Stimulated activated CD4-positive, alpha-beta T cell treated with anti-CD3 and anti-CD28 coated beads, Interleukin-4, amount 100 ng/mL, for 48 hours (primary cell): ENCODE measurements around the gene SERINC5.

Experiments
- DNase-seq, 2 donors: peaks; one replicate each; pipeline ENCODE4 v3.0.0-alpha.2; 2020; ENCODE audit warnings: low read depth in 2 of 2

Gene SERINC5

GRCh38 chr5:80103371-80103770 lies 152.5 kb downstream of the SERINC5 start:
- DNase-seq = no peak

DNA sequence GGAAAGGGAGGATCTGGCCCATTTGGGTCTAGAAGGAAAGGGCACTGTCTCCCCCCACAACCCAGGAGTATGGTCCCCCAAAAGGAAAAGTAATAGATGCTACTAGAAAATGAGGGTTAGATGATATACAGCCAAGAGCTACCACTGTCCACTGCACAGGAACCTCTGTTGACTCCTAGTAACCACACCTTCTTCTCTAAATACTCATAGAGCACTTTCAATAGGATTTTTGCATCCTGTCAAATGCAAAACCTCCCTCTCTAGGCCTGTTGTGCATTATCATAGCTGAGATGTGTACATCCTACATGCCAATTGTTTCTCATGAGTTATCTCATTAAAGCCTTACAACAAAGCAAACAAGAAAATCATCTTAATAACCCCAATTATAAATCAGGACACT lies 153.9 kb downstream of the SERINC5 start:
- no peak for DNase-seq

- no peak for DNase-seq
Observed at GRCh38 chr5:80097451-80097850, 158.4 kb downstream of the SERINC5 start.

DNA sequence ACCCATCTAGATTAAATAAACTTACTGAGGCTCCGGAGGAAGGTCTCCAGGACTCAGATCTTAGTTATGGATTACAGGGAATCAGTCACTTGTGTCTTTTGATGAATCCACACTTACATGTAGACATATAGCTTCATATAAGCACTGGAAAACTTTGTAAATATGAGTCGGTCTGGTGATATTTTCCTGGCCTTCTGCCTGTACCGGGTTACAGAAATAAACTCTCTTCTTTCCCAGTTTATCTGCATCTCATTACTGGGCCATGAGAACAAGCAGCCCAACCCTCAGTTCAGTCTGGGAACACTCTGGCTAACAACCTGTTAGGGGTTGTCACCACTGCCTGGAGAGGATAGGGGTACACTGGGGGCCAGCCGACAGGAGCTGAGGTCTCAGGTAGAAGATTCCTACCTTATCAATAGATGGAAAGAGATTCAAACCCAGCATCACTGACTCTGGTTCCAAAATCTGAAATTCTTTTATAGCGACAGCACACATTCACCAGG lies 161.6 kb downstream of the SERINC5 start:
- no peak for DNase-seq

GRCh38 chr5:80093796-80094195 lies 162.1 kb downstream of the SERINC5 start:
- DNase-seq = no peak

- DNase-seq = no peak
Observed at GRCh38 chr5:80092486-80093107, 163.3 kb downstream of the SERINC5 start.

DNA sequence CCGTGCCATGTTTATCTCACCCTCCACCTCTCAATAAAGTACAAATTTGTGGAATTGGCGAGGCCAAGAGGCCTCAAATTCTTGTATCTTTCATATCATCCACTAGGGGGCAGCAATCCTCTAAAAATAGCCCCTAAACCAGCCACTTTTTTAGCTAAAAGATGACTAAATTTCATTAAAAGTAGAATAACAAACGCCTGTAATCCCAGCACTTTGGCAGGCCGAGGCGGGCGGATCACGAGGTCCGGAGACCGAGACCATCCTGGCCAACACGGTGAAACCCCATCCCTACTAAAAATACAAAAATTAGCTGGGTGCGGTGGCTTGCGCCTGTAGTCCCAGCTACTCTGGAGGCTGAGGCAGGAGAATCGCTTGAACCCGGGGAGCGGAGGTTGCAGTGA lies 164.1 kb downstream of the SERINC5 start:
- peak in 1 of 2 donors; percentile 3 for DNase-seq

DNA sequence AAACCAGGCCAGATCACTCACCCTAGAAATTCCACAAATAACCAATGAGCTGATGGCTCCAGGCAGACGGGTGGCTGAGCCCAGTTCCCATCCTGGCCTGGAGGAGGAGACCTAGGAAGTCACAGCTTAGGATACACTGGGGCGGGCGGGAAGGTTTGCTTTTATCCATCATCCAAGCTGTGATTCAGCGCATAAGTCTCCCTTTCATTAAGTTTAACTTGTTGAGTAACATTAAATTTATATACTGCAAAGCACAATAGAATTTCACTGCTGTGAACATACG lies 165.0 kb downstream of the SERINC5 start:
- DNase-seq = no peak

DNA sequence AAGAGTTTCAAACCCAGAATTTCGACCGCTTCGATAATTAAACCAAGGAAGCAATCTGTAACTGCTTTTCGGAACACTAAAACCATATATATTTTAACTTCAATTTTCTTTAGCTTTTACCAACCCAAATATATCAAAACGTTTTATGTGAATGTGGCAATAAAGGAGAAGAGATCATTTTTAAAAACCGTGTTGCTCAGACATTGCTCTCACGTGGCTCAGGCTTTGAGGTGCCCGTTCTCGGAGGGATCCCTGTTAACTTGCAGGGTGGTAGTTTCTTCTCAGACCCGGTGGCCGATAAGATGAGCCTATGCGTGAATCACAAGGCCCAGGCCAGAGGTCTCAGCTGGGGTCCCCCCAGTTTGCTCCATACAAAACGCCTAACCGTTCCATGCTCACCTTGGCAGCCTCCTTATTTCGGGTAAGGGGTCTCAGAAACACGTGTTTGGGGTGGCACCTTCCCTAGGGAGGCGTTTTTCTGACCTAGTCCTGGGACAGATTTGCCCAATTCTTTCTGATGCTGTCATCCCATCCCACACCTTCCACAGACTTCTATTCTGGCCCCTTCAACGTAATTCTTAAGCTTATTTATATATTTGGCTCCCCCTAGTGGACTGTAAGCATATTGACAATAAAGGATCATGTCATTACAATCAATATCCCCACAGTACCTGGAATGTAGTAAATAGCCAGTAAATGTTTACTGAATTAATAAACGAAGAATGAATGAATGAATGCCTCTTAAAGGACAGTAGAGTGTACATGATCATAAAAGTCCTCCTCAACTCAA lies 172.6 kb downstream of the SERINC5 start:
- DNase-seq = peak in 1 of 2 donors; percentile 1

- DNase-seq = peak in 1 of 2 donors; percentile 71
Observed at GRCh38 chr5:80082731-80083100, 173.1 kb downstream of the SERINC5 start.

- DNase-seq = no peak
Observed at GRCh38 chr5:80082281-80082680, 173.6 kb downstream of the SERINC5 start.

DNA sequence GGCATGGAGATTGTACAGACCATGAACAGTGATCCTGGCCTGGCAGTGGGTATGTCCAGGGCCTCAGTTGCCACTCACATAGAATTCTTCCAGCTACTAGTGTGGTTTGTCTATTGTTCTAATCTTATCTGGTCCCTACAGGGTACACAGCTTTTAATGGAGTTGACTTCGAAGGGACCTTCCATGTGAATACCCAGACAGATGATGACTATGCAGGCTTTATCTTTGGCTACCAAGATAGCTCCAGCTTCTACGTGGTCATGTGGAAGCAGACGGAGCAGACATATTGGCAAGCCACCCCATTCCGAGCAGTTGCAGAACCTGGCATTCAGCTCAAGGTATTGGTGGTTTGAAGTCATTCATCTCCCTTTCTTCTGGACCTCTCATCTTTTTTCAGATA lies 176.9 kb downstream of the SERINC5 start:
- no peak for DNase-seq

DNA sequence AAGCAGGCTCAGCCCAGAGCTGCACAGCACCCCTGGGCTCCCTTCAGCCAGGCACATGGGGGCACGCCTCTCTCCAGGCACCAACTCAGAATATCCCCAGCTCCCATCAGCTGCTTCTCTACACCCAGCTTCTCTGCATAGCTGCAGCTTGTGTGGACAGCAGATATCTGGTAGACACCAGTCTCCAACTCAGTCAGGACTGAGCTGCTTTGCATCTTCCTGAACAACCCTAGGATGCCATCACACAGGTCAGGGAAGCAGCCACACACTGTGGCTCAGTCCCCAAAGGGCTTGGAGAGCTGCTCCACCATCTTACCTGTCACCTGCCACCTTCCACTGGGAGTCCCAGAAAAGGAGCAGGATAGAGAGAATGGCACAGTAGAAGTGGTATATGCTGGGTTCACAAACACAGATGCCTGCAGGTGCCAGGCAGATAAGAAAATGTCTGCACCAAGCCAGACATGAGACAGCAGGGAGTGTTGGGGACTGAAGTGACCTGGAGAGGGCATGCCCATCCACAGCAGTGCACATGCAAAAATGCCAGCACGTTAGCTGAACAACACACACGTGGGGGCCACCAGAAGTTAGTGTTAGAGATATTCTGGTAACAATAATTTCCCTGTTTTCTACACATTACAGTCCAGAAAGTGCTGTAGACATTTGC lies 178.7 kb downstream of the SERINC5 start:
- no peak for DNase-seq

- no peak for DNase-seq
Observed at GRCh38 chr5:80076131-80077050, 179.5 kb downstream of the SERINC5 start.

- DNase-seq = no peak
Observed at GRCh38 chr5:80072103-80073073, 183.5 kb downstream of the SERINC5 start.

GRCh38 chr5:80071510-80072021 lies 184.3 kb downstream of the SERINC5 start:
- DNase-seq = no peak

- DNase-seq = no peak
Observed at GRCh38 chr5:80070338-80071056, 185.4 kb downstream of the SERINC5 start.

DNA sequence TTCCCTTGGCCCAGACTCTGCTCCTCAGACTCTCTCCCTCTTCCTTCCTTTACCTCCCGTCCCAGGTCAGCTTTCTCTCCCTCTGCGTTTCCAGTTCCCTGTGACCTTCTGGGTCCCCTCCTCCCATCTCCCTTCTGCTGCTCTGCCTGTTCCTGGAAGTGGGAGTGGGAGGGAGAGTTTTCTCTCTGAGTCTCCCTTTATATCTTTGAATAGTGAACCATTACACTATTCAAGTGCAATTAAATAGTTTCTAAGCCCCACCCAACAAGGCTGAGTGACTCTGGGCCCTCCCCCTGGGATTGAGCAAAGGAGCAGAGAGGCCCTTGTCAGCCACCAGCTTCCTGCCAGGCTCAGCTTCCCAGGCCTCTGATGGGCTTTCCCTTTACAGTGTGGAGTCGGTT lies 185.9 kb downstream of the SERINC5 start:
- DNase-seq = no peak

DNA sequence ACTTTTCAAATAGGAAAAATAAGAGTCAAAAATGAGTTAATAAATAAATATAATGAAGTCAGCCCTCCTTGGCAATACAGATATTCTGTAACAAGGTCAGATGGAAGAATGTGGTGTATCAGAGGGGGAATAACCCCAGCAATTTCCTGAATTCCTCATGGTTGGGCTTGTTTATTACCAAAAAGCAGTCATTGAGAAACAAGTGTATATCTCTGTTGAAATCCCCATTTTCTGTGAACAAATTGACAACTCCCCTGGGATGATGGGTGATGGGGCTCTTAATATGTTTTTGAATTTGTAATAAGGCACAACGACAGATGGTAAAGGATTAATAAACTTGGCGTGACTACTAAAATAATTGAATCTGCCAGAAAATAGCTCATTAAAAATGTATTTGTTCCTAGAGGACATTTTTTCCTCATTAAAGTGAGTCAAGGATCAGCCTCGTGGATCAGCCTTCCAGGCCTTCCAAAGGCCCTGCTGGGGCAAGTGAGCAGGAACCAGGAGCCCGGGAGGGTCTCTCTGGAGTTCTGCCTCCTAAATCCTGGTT lies 186.5 kb downstream of the SERINC5 start:
- DNase-seq = no peak

DNA sequence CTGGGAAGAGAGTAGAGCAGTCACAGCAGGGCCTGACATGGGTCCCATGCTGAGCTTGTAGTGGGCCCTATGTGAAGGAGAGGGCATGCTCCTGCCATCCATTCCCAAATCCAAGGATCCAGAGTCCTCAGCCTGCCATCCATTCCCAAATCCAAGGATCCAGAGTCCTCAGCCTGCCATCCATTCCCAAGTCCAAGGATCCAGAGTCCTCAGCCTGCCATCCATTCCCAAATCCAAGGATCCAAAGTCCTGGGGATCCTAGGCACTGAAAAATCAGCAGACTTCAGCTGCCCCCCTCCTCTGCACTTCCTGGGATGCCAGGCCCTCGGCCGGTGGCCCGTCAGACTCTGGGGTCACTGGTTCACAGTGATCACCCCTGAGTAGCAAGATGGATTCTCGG lies 187.1 kb downstream of the SERINC5 start:
- DNase-seq = no peak
